Right renal cortex interstitium (tissue), 3 donors: Measurements from ENCODE around the gene TLNRD1. TPM values are rescaled to one million over a fixed set of nuclear protein-coding genes. Genes with fewer than 3 reads are reported as not detected.

Experiments used
- DNase-seq, 3 donors: peaks; one replicate each; pipeline ENCODE4 v3.0.0-alpha.2; 2013; ENCODE audit warnings: low read depth in 3 of 3, low spot score in 2 of 3
- polyA plus RNA-seq, 3 donors: library from polyadenylated mRNA; unstranded; fragments of 120-200 nt; gene quantifications; one replicate each; pipeline ENCODE4 v1.2.1, GENCODE V29; 2013; ENCODE audit not compliant: insufficient read length in 3 of 3

Gene TLNRD1
- polyA plus RNA-seq, 3 donors: 6.8 to 8.0 (median 7.4) TPM

- no peak for DNase-seq
These were observed 25.1 kb downstream of the TLNRD1 start for GRCh38 chr15:81025721-81026370.

- no peak for DNase-seq
These were observed 26.3 kb downstream of the TLNRD1 start for GRCh38 chr15:81026836-81027599.

DNA sequence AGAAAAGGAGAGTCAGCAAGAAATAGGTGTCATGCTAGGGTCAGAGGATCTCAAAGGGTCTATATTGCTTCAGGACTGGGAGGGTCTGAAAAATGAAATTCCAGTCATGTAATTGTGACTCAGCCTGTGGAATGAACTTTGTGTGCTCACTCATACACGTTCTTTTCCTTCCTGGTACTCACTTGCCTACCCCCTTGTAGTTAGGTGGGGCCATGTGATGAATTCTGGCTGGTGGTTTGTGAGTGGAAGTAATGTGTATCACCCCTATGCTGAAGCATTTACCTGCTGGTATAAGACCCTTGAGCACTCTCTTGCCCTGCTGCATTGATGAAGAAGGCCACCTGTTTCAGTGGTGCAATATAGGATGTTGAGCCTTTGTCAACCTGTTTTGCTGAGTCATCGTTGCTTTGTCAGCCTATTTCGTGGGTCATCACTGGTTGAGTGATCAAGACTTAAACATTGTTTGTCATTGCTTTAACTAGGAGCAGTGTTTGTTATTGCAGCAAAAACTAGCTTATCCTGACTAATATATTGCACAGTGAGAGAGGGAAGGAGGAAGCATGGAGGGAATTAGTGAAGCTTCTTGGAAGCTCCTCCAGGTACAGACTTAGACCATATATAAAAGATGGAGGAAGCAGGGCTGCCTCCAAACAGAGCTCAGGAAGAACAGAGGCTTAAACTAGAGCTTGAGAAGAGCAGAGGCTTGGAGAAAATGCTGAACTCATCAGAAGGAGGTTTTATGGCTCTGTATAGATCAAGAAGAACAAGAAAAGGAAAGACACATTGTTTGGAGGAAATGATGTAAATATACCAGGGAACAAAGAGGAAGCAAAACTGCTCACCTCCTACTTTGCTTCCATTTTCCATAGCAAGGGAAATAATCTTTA is 28.9 kb downstream of the TLNRD1 start:
- no peak for DNase-seq

DNA sequence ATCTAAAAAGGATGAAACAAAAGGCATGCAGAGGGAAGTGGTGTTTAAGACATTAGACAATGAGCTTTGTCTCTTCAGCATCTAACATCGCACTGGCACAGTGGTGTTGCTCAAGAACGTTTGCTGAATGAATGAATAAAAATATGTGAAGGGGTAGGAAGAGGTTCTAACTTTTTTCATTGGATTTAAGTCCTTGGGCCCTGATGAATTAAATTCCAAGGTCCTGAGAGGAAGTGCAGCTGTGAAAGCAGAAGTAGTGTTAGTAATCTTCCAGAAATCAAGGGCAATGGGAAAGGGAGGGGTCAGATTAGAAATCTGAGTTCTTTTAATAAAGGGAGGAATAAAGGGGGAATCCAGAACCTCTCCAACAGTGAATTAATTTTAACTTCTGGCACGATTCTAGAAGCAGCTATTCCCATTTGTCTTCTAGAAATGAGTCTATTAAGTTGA is 29.6 kb downstream of the TLNRD1 start:
- DNase-seq: no peak

GRCh38 chr15:81031203-81031602 is 30.5 kb downstream of the TLNRD1 start:
- DNase-seq: no peak

GRCh38 chr15:81032355-81032754 is 31.6 kb downstream of the TLNRD1 start:
- no peak for DNase-seq

DNA sequence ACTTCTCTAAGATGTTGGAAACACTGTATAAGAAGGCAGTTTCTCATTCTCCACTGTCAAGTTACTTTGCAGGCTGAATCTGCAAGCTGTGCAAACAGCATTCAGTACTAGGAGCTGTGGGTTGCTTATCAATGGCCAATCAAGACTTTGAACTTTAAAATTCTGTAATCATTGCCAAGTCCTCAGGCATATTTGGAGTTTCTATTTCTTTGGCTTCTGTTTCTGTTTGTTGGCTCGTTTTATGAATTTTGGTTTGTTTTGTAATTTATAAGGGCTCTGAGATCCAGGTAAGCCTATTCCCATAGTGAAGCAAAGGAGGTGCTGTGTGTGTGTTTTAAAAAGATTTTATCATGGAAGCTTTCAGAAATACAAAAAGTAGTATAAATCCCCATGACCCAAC is 32.1 kb downstream of the TLNRD1 start:
- no peak for DNase-seq

GRCh38 chr15:81033508-81033907 is 32.8 kb downstream of the TLNRD1 start:
- DNase-seq: no peak

- no peak for DNase-seq
These were observed 37.4 kb downstream of the TLNRD1 start for GRCh38 chr15:81037952-81038743.

DNA sequence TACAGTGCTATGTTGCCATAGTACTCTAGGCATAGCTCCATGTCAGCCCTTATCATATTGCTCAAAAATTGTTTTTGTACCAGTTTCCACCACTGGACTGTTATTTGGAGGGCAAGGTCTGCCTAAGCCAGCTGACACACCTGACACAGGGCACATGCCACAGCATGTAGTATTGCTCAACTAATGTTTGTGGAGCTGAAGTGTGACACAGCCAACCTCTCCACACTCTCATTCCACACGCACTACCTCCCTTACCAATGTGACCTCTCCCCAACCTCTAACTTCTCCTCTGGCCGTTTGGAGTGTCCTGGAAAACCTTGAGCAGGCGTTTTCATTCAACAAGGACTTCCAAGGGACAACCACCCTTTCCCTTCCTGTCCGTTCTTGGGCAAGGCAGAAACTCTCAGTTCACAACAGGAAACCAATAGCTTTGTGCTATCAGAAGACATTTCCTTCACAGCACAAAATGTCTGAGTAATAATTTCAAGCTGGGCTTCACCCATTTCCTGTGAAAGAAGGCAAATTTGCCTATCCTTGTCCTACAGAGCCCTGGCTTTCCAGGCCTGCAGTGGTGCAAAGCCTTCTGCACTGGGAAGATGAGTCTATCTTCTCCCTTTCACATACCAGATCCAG is 38.4 kb downstream of the TLNRD1 start:
- DNase-seq: no peak

DNA sequence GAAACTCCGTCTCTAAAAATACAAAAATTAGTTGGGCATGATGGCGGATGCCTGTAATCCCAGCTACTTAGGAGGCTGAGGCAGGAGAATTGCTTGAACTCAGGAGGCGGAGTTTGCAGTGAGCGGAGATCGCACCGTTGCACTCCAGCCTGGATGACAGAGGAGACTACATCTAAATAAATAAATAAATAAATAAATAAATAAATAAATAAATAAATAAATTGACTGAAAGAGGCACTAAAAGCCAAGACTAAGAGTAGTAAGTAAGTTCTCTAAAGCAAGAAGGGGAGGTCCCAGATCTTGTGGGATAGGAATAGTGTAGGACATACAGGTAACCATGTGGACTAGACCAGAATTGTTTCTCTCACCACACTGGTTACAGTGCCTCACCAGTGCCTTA is 40.0 kb downstream of the TLNRD1 start:
- DNase-seq: no peak

GRCh38 chr15:81043281-81043934 is 42.7 kb downstream of the TLNRD1 start:
- no peak for DNase-seq

GRCh38 chr15:81043935-81044575 is 43.3 kb downstream of the TLNRD1 start:
- DNase-seq: no peak

GRCh38 chr15:81046290-81046689 is 45.6 kb downstream of the TLNRD1 start:
- no peak for DNase-seq

DNA sequence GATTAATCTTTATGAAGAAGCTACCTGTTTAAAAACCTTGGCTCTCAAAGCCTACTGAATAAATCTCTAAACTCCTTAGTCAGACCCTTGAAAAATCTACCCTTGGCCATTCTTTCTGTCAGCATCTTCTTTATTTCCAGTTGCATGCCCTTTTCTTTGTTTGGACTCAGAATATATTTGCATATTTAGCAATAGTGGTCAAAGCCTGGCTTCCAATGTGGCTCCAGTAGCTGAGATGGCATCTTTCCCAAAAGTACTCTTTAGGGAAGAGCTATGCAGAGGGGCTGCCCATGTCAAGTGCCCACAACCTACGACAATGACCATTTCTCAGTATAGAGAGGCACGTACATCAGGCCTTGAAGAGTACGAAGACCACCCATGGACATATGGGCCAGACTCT is 47.2 kb downstream of the TLNRD1 start:
- DNase-seq: no peak

- DNase-seq: no peak
These were observed 49.1 kb downstream of the TLNRD1 start for GRCh38 chr15:81049835-81050234.

DNA sequence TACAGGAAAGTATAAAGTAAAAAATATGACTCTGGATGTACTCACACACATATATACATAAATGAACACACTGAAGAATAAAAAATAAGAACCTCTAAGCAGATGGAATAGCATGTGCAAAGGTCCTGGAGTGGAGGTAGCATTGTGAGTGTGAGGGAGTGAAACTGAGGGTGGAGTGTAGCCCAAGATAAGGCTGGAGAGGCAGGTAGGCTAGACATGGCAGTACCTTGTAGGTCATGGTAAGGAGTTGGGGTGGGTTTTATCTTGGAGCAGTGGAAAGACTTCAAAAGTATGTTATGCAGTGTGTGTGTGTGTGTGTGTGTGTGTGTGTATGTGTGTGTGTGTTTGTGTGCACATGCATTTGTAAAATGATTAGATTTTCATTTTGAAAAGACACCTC is 49.5 kb downstream of the TLNRD1 start:
- no peak for DNase-seq

GRCh38 chr15:81050805-81051204 is 50.1 kb downstream of the TLNRD1 start:
- no peak for DNase-seq

- no peak for DNase-seq
These were observed 51.3 kb downstream of the TLNRD1 start for GRCh38 chr15:81052046-81052445.
